Ectodermal cell (in vitro differentiated cells): Measurements from ENCODE around the gene COX6B2.

Source experiments
- H3K27ac ChIP-seq: 2 replicates; pipeline ENCODE4 v1.7.0; 2013; ENCODE audit warnings: mild to moderate bottlenecking, low read depth, low read length; ENCODE audit not compliant: insufficient read depth, poor library complexity, severe bottlenecking
- H3K27me3 ChIP-seq: 2 replicates; pipeline ENCODE4 v1.7.0; 2013; ENCODE audit warnings: mild to moderate bottlenecking, low read length; ENCODE audit not compliant: insufficient read depth, control insufficient read depth, poor library complexity, severe bottlenecking
- H3K36me3 ChIP-seq: one replicate; pipeline ENCODE4 v1.7.0; 2013; ENCODE audit warnings: low read length; ENCODE audit not compliant: control insufficient read depth, insufficient read depth
- H3K4me1 ChIP-seq: one replicate; pipeline ENCODE4 v1.7.0; 2013; ENCODE audit warnings: low read length; ENCODE audit not compliant: control insufficient read depth, insufficient read depth
- H3K4me3 ChIP-seq: 2 replicates; pipeline ENCODE4 v1.7.0; 2013; ENCODE audit warnings: low read depth, low read length, control low read depth; ENCODE audit not compliant: insufficient read depth
- H3K9me3 ChIP-seq: 2 replicates; pipeline ENCODE4 v1.7.0; 2013; ENCODE audit warnings: mild to moderate bottlenecking, low read length, moderate library complexity; ENCODE audit not compliant: control insufficient read depth
- WGBS, 2 experiments: methylation state at CpG; one replicate each; pipeline ENCODE4 v1.1.7; 2013; ENCODE audit warnings: missing lambda C conversion rate in 2 of 2; 5-methylcytosine and 5-hydroxymethylcytosine counted together

COX6B2 gene

DNA sequence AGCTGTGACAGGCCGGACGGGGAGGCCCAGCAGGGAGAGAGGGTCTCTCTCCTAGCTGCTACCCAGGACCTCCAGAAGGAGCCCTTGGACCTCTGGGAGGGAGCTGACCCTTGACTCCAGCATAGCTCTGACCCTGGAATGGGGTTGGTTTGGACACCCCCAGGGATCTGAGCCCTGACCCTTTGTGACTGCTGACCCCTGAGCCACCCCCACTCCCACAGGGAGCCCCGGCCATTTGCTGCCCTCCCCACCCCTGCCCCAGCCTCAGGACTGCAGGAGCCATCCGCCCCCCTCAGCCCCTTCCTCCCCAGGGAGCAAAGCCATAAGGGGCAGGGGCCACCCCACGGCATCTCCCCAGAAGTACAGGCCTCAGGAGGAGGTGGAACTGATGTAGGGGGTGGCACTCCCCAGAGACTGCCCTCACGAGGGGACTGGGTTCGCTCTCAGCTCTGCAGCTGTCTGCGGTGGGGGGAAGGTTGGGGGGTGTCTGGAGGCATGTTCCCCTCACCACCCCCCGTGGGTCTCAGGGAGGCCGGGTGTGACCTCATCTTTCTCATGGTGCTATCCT is 7.0 kb downstream of the COX6B2 start:
- Histone ChIP-seq H3K27ac (no peak overlapping the region), H3K4me3 (no peak overlapping the region), H3K27me3 (peaks cover 12% of the 10 kb centered on the region), H3K36me3 (peaks cover 7% of the 10 kb centered on the region), H3K4me1 (peaks cover 15% of the 10 kb centered on the region), H3K9me3 (no peaks in the 10 kb centered on the region)
- WGBS, 2 experiments, result 74 to 83% methylated on average over 6 to 10 of the region's 10 CpGs

DNA sequence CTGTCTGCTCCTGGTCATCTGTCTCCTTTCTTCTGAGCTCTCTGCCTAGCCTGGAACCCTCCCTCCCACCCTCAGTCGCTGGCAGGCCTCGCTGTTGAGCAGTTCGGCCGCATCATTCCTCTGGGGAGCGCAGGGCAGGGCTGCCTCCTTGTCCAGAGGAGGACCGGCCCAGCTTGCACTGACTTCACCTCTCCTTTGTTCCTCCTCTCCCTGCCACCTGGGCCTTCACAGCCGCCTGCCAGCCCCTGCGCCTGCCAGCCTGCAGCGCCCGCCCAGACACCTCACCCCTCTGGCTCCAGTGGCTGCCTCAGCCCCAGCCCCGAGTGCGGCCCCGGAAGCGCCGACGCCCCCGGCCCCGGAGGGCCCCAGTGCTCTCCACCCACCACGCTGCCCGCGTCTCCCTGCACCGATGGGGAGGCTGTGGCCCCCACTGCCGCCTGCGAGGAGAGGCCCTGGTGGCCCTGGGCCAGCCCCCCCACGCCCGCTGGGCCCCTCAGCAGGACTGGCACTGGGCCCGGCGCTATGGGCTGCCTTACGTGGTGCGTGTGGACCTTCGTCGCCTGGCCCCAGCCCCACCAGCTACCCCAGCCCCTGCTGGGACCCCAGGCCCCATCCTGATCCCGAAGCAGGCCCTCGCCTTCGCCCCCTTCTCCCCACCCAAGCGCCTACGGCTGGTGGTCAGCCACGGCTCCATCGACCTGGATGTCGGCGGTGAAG is 7.6 kb downstream of the COX6B2 start:
- Histone ChIP-seq H3K4me1 (peaks cover 20% of the 10 kb centered on the region), H3K27ac (no peak overlapping the region), H3K4me3 (no peak overlapping the region), H3K36me3 (peaks cover 14% of the 10 kb centered on the region), H3K27me3 (peaks cover 5% of the 10 kb centered on the region), H3K9me3 (no peaks in the 10 kb centered on the region)
- 91 to 92% methylated on average over 41 of the region's 41 CpGs for WGBS, 2 experiments

DNA sequence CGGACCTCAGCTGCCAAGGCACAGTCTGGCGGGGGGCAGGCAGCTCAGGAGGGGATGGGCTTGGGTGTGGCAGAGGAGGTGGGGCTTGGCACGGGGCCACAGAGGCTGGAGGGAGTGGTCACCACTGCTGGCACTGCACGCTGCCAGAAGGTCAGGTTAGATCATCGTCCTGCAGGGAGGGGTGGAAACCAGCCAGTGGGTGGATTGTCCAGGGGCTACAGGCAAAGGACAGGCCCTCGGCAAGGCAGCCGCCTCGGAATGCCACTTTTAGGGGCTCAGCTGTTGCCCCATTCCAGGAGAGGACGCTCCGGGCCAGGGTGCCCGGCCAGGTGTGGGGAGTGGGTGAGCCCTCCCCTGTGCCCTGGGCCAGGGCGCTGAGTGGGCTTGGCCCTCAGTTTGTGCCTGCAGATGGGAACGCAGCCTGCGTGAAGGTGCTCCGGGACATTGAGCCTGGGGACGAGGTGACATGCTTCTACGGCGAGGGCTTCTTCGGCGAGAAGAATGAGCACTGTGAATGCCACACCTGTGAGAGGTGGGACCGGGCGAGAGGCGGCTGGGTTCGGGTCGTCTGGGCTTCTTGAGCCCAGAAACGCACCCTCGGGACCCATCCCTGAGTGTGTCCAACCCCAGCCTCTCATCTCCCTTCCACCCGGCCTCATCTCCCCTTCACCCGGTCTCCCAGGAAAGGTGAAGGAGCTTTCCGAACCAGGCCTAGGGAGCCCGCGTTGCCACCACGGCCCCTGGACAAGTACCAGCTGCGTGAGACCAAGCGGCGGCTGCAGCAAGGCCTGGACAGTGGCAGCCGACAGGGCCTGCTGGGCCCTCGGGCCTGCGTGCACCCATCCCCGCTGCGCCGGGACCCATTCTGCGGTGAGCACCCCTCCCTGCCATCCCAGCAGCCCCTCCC is 8.4 kb downstream of the COX6B2 start:
- no peaks in the 10 kb centered on the region for H3K27me3 ChIP-seq
- H3K27ac ChIP-seq, result no peak overlapping the region
- peaks cover 16% of the 10 kb centered on the region for H3K36me3 ChIP-seq
- H3K4me1 ChIP-seq, result peaks cover 26% of the 10 kb centered on the region
- H3K9me3 ChIP-seq, result no peaks in the 10 kb centered on the region
- H3K4me3 ChIP-seq, result no peak overlapping the region
- WGBS, 2 experiments, result 92 to 93% methylated on average over 43 of the region's 43 CpGs

DNA sequence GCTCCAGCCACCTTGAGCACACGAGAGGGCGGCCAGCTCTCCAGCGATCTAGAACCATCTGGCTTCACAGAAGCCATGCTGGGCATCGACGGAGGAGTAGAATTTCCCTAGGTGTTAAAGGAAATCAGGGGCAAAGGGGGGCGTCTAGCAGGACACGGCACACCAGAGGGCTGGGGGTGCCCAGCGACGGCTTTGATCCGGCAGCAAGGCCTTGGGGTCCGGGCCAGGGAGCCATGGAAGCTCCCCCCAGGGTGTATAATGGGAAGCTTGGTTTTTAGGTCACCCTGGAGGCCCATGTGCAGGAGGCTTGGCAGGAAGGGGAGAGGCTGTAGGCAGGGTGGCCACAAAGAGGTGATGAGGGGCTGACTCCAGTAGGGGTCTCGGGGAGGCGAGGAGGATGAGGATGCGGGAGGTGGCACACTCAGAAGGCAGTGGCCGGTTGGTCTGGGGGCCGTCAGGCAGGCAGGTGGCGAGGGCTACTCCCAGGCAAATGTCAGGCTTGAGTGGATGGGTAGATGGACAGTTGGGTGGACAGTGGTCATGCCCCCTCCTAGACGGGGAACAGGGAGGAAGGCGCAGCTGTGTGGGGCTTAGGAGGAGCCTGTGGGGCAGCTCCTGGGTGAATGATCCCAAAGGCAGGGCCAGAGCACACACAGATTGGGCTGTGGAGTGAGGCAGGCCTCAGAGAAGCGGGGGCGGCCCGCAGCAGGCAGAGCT is 9.3 kb downstream of the COX6B2 start:
- Histone ChIP-seq H3K4me3 (no peak overlapping the region), H3K27me3 (no peaks in the 10 kb centered on the region), H3K27ac (no peak overlapping the region), H3K4me1 (peaks cover 26% of the 10 kb centered on the region), H3K9me3 (no peaks in the 10 kb centered on the region), H3K36me3 (peaks cover 16% of the 10 kb centered on the region)
- 93% methylated on average over 22 of the region's 22 CpGs for WGBS, 2 experiments

DNA sequence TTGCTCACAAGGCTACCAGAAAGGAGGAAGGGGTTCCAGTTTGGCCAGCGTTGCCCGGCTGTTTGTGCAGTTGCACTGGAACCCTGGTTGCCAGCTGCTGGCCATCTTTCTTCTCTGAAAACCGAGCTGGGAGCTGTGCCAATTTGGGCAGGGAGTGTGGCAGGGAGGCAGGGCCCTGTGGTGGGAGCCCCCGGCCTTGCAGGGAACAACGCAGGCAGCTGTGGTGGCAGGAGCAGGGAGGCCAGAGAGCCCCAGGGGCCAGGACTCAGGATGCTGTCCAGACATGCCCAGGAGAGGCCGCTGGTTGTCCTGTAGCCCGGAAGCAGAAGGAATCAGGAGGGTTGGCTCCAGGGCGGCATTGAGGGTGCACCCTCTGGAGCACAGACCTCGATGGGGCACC is 10.1 kb downstream of the COX6B2 start:
- H3K4me1 ChIP-seq, result peaks cover 26% of the 10 kb centered on the region
- WGBS, 2 experiments, result 92 to 93% methylated on average over 9 of the region's 9 CpGs
- H3K36me3 ChIP-seq, result peaks cover 16% of the 10 kb centered on the region
- no peak overlapping the region for H3K27ac ChIP-seq
- H3K4me3 ChIP-seq, result no peak overlapping the region
- no peaks in the 10 kb centered on the region for H3K9me3 ChIP-seq
- no peaks in the 10 kb centered on the region for H3K27me3 ChIP-seq

DNA sequence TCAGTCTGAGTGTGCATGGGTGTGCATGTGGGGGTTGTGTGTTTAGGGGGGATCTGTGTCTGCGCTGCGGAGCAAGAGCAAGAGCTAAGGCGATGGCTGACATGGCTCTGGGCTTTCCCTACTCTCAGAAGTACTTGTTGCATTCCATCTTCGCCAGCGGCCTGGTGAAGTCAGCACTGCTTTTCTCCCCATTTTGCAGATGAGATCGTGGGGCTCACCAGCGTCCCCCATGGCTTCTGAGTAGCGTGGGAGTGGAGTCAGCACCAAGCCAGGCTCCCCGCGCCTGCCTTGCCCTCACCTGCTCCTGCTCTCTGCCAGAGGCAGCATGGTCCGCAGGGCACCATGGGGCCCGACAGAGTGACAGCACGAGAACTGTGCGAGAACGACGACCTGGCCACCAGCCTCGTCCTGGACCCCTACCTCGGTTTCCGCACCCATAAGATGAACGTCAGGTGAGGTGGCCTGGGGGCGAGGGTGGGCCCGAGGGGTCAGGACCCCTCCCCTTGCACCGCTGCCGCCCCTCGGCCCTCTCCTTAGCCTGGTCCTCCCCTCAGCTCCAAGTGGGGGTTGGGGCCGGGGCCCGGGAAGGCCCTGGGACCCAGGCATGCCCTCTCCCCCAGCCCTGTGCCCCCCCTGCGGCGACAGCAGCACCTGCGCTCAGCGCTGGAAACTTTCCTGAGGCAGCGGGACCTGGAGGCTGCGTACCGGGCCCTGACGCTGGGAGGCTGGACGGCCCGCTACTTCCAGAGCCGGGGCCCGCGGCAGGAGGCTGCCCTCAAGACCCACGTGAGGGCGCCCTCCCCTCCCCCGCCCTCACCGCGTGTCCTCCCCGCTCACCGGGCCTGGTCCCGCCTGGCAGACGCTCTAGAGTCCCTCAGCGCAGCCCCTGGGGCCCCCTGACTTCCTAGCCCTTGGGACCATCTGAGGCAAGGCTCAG is 12.7 kb downstream of the COX6B2 start:
- no peaks in the 10 kb centered on the region for H3K27me3 ChIP-seq
- no peaks in the 10 kb centered on the region for H3K9me3 ChIP-seq
- H3K27ac ChIP-seq, result no peak overlapping the region
- peaks cover 16% of the 10 kb centered on the region for H3K36me3 ChIP-seq
- WGBS, 2 experiments, result 88 to 89% methylated on average over 50 of the region's 50 CpGs
- peak overlapping the region; percentile 83 for H3K4me3 ChIP-seq
- H3K4me1 ChIP-seq, result peaks cover 11% of the 10 kb centered on the region

DNA sequence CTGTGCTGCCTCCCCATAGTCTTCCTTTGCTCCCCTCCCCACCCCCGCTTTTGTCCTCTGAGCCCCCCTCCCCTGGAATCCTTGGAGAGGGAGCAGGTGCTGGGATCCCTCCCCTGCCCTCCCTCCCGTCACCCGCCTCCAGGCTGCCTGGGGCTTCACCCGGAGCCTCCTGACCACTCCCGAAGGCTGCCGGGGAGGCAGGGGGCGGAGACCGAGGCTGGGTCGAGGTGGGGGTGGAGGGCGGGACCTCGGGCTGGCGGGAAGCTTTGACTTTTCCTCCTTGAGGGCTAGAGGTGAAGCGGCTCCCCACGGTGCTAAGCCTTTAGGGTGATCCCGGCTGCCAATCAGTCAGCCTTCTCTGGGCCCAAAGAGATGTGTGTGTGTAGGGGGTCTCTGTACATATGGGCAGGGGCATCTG is 13.3 kb downstream of the COX6B2 start:
- peaks cover 11% of the 10 kb centered on the region for H3K4me1 ChIP-seq
- H3K4me3 ChIP-seq, result peak overlapping the region; percentile 83
- WGBS, 2 experiments, result 1% methylated on average over 14 to 15 of the region's 15 CpGs
- no peaks in the 10 kb centered on the region for H3K9me3 ChIP-seq
- H3K27ac ChIP-seq, result no peak overlapping the region
- no peaks in the 10 kb centered on the region for H3K27me3 ChIP-seq
- peaks cover 16% of the 10 kb centered on the region for H3K36me3 ChIP-seq

DNA sequence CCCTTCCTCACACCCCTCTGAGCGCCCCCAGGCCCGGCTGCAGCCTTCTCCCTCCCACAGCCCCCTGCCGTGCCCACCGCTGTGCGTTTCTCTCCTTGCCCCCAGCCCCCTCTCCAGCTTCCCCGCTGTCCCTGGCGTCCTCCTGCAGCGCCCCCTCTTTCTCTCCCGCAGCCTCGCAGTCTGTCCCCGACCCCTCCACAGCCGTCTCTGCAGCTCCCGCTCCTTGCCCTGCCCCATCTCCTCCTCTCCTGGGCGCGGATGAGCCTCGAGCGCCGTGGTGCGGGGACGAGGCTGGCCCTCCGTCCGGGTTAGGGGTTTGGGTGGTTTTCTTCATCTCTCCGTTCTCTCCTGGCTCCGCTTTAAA is 13.8 kb downstream of the COX6B2 start:
- Histone ChIP-seq H3K9me3 (no peaks in the 10 kb centered on the region), H3K27ac (peak overlapping the region; percentile 58), H3K36me3 (peaks cover 16% of the 10 kb centered on the region), H3K27me3 (no peaks in the 10 kb centered on the region), H3K4me3 (peak overlapping the region; percentile 83), H3K4me1 (peaks cover 11% of the 10 kb centered on the region)
- WGBS, 2 experiments, result 0% methylated on average over 24 of the region's 24 CpGs
